Heart right ventricle (tissue), 16 donors: Measurements from ENCODE around the gene SMIM45.

Source experiments
- ATAC-seq, 8 donors: fragments of 200-7000 bp; cut with Tn5 transposase; one replicate each; pipeline ENCODE4 v1.9.1; 2020; ENCODE audit warnings: mild to moderate bottlenecking in 8 of 8, moderate library complexity in 8 of 8, moderate number of reproducible peaks in 1 of 8
- DNase-seq, 2 donors: peaks; one replicate each; pipeline ENCODE4 v3.0.0-alpha.2; 2020
- H3K27ac ChIP-seq, 10 donors: fragments of 200-600 bp; sonication (generic) in 2 of 10; one replicate each; pipeline versions ENCODE4 v1.5.0 to v1.8.0; 2020 to 2022; ENCODE audit warnings: mild to moderate bottlenecking in 3 of 10
- H3K27me3 ChIP-seq, 7 donors: fragments of 200-600 bp; one replicate each; pipeline ENCODE4 v1.8.0; 2021 to 2022; ENCODE audit warnings: mild to moderate bottlenecking in 2 of 7
- H3K36me3 ChIP-seq, 9 donors: fragments of 200-600 bp; sonication (generic) in 1 of 9; one replicate each; pipeline versions ENCODE4 v1.5.0 to v1.8.0; 2020 to 2022; ENCODE audit warnings: mild to moderate bottlenecking in 2 of 9
- H3K4me1 ChIP-seq, 9 donors: fragments of 200-600 bp; sonication (generic) in 1 of 9; one replicate each; pipeline versions ENCODE4 v1.5.0 to v1.8.0; 2020 to 2022; ENCODE audit warnings: mild to moderate bottlenecking in 4 of 9
- H3K4me3 ChIP-seq, 10 donors: fragments of 200-600 bp; sonication (generic) in 2 of 10; one replicate each; pipeline versions ENCODE4 v1.5.0 to v1.8.0; 2020 to 2022; ENCODE audit warnings: mild to moderate bottlenecking in 7 of 10, moderate library complexity in 2 of 10
- H3K9me3 ChIP-seq, 11 donors: fragments of 200-600 bp in 10 of 11; sonication (generic) in 2 of 11; one replicate each; pipeline versions ENCODE4 v1.5.0 to v1.8.0; 2013 to 2022; ENCODE audit warnings: mild to moderate bottlenecking in 2 of 11, control low read depth in 1 of 11, moderate library complexity in 1 of 11
- CTCF ChIP-seq, 9 donors: fragments of 200-600 bp; sonication (generic) in 2 of 9; IDR thresholded peaks; one replicate each; pipeline versions ENCODE4 v1.5.0 to v1.8.0; 2021 to 2022; ENCODE audit warnings: antibody characterized with exemption in 9 of 9, mild to moderate bottlenecking in 5 of 9, moderate library complexity in 1 of 9
- WGBS, 2 donors: extraction: QIAGEN DNeasy Blood & Tissue Kit; methylation state at CpG; one replicate each; pipeline ENCODE4 v1.1.7; 2013; ENCODE audit warnings: inconsistent platforms in 1 of 2; 5-methylcytosine and 5-hydroxymethylcytosine counted together
- intact Hi-C, 10 donors: fragments of 100-400 bp; cut with DNase I; formaldehyde crosslinking; loops; one replicate each; pipeline versions ENCODE4 v1.11.1 to v1.14.2; 2022
- donor health status: Arrhythmogenic right ventricular cardiomyopathy.
- donor health status: ischemic (EF 13 %, LVEDD 7.1; RV severe dilation, severe dysfunction).
- donor health status: healthy with polysubstance abuse.
- donor health status: DM: no; HTN: yes; CAD: no.
- donor health status: DM: no; HTN: no; CAD: no.
- donor health status: ischemic (EF 25% LVEDD 6.9; RV normal size, moderate dysfunction).
- donor health status: ischemic (EF 25% LVEDD 5.7; RV mildly dilated, moderate dysfunction).
- donor health status: healthy.
- donor health status: DM: yes; HTN: yes; CAD: no.
- donor health status: Ischemic cardiomyopathy.
- donor health status: ischemic (EF 35%, LVEDD 5.7; RV mildly dilated, moderate dysfunction).
- donor health status: nonischemic (EF 11% LVEDD 7.7; RV severe dilation, severe dysfunction).
- donor health status: DM: yes; HTN: yes; CAD: no.
- donor health status: PGD.
- donor health status: ischemic (EF 29% LVEDD 5.4; RV normal size, mild dysfunction).
- donor health status: nonischemic (EF 23%, LVEDD 6.1; RV moderate dilation, normal function).

The SMIM45 gene

DNA sequence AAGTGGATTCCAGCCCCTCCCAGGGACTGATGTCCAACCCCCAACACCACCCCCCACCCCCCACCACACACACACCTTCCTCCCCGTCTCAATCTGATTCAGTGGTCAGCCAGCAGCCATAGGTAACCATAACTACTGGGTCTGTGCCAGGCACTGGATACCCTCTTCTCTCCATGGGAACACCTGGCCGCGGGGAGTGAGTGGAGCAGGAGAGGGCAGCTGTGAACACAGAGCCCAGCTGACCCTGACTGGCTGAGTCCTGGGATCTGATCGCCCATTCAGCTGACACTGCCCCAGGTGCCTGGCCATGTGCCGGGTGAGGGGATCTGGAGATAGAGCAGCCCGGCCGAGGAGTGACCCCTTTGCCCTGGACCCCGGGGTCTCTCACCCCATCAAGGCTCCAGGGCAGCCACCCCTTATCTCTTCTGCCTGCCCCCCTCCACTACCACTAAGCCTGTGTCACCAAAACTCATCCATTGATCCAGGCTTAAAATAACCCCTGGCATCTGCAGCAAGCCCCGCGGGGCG lies 34.5 kb upstream of the SMIM45 start:
- no peaks in the 10 kb centered on the region for H3K9me3 ChIP-seq
- TF ChIP-seq CTCF (IDR thresholded peaks at IDR 0.05): no peak
- H3K27me3 ChIP-seq: peaks cover 25 to 82% (median 60%) of the 10 kb centered on the region in 7 donors
- DNase-seq: no peak
- ATAC-seq: peak in 2 of 8 donors; percentile 7
- H3K4me3 ChIP-seq: no peak overlapping the region
- H3K27ac ChIP-seq: no peak overlapping the region
- intact Hi-C loops: no loop called here
- no peaks in the 10 kb centered on the region for H3K36me3 ChIP-seq
- H3K4me1 ChIP-seq: peaks cover 8 to 39% (median 29%) of the 10 kb centered on the region in 9 donors
- WGBS, 2 donors: 53 to 65% methylated on average over 11 of the region's 11 CpGs

DNA sequence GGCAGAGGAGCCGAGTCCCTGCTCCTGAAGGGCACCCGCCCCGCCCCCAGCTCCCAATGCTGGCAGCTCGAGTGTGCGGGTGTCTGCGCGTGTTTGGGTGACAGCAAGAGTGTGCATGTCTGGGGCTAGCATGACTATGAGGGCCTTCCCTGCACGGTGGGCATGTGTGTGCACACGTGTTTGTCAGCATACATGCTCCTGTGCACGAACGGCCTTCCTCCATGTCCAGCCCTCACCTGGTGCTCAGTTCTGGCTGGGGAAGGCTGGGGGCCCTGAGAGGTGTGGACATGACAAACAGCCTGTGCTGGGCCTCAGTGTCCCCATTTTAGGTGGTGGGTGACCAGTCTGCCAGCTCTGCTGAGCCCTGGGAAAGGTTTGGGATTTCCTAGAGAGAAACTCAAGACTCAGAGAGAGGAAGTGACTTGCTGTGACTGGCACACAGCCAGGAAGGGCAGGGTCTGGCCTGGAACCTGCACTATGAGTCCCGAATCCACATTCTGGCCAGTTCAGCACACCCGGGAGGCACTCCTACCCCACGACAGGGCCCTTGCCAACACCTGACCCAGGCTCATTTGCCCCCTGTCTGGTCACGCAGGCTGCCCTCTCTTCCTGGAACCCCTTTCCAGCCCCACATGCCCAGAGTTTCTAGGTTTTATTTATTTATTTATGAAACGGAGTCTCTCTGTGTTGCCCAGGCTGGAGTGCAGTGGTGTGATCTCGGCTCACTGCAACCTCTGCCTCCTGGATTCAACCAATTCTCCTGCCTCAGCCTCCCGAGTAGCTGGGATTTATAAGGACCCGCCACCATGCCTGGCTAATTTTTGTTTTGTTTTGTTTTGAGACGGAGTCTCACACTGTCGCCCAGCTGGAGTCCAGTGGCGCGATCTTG lies 33.8 kb upstream of the SMIM45 start:
- DNase-seq (peak; percentile 53 to 62), ATAC-seq (peak in 6 of 8 donors; percentile 14 to 41 (median 25))
- H3K36me3 ChIP-seq: no peaks in the 10 kb centered on the region
- TF ChIP-seq CTCF (IDR thresholded peaks at IDR 0.05): no peak
- H3K27me3 ChIP-seq: peaks cover 25 to 75% (median 53%) of the 10 kb centered on the region in 7 donors
- H3K4me1 ChIP-seq: peaks cover 8 to 39% (median 29%) of the 10 kb centered on the region in 9 donors
- WGBS, 2 donors: 50 to 55% methylated on average over 23 of the region's 23 CpGs
- H3K4me3 ChIP-seq: no peak overlapping the region
- intact Hi-C loops: no loop called here
- no peaks in the 10 kb centered on the region for H3K9me3 ChIP-seq
- H3K27ac ChIP-seq: no peak overlapping the region

DNA sequence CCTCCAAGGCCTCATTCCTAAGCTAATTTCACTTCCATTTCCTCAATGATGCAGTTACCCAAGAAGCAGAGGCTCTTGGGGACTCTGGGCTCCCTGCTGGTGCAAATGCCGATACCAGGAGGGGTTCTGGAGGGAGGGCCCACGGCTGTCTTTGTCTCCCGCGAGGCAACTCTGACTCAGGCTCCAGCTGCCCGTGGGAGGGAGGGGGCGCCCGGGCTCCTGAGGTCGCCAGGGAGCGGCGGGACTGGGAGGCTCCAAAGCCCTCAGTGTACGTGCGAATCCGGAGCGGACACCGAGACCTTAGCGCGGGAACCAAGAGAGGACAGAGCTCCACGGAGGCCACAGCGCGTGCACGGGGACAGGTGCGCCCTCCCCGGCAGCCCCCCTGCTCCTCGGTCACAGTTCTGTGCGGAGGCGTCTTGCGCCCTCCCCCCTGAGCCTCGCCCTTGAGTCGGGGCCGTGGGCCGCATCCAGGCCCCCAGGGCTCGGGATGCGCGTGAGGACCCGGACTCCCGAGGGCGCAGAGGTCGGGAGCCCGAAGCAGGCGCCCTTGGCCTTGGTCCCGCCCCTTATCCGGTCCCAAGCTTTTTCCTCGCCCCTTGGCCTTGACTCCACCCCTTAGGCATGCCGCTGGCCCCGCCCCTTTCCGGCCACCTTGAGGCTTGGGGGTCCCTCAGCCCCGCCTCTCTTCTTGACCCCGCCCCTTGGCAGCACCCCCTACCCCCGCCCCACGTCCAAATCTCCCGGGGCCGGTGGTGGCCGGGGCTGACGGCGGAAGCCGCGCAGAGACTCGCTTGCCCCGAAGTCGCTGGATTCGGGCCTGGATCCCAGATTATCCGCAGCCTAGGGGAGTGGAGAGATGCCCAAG lies 32.4 kb upstream of the SMIM45 start:
- DNase-seq: peak; percentile 67 to 74
- ATAC-seq: peak; percentile 64 to 78 (median 70)
- Histone ChIP-seq H3K4me1 (peaks cover 8 to 39% (median 29%) of the 10 kb centered on the region in 9 donors), H3K27me3 (peaks cover 15 to 66% (median 39%) of the 10 kb centered on the region in 7 donors), H3K36me3 (no peaks in the 10 kb centered on the region), H3K27ac (peak overlapping the region in 5 of 10 donors; percentile 2 to 55 (median 29)), H3K4me3 (peak overlapping the region; percentile 49 to 65 (median 58)), H3K9me3 (no peaks in the 10 kb centered on the region)
- no peak for TF ChIP-seq CTCF (IDR thresholded peaks at IDR 0.05)
- WGBS, 2 donors: 3 to 4% methylated on average over 59 to 62 of the region's 62 CpGs
- intact Hi-C loops: no loop called here
